SIG-M5 (cell line): Measurements from ENCODE around the gene IGFLR1.
A peak's percentile ranks its signal among the peaks of the same experiment; 100 is the strongest.
"Not testable (repeated sequence)": the region's sequence is repeated elsewhere in the genome, so short reads cannot be mapped to it uniquely, and the experiment has no call there.

Experiments used
- DNase-seq: peaks from one replicate; lab custom pipeline; 2025; lab: John Stamatoyannopoulos, UW

The IGFLR1 gene

DNA sequence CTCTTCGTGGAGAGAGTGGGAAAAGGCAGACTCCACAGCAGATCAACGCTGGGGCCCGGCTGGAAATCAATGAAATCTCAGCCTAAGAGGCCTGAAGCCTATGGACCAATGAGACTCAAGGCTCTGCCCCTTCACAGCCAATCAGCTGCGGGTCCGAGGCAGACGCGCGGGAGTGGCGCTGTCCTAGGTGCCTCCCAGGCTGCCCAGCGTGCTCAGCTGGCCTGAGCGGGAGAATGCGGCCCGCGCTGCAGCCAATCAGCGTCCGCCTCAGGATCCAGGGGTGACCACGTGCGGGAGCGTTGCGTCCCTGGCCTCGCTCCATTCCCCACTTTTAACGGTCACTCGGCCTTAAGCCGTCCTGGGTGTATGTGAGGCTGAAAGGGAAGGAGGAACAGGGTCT, 38.0 kb downstream of the IGFLR1 start, which contains the start of gene ZBTB32:
Gene ZBTB32, plus strand, starts transcription at position 341 of the 400 bp plus-strand sequence. CDS start 10,069 bp downstream, outside the sequence.
- DNase-seq = no peak

DNA sequence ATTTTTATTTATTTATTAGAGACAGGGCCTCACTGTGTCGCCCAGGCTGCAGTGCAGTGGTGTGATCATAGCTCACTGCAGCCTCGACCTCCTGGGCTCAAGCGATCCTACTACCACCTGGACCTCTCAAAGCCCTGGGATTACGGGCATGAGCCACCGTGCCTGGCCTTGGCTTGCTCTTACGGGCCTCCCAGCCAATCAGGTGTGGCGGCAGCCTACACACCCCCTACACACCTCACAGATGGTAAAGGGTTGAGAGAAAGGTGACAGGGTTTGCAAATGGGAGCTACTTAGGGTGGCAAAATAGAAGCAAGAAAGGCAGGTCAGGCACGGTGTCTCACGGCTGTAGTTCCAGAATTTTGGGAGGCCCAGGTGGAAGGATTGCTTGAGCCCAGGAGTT, 38.9 kb downstream of the IGFLR1 start:
- DNase-seq = no peak

DNA sequence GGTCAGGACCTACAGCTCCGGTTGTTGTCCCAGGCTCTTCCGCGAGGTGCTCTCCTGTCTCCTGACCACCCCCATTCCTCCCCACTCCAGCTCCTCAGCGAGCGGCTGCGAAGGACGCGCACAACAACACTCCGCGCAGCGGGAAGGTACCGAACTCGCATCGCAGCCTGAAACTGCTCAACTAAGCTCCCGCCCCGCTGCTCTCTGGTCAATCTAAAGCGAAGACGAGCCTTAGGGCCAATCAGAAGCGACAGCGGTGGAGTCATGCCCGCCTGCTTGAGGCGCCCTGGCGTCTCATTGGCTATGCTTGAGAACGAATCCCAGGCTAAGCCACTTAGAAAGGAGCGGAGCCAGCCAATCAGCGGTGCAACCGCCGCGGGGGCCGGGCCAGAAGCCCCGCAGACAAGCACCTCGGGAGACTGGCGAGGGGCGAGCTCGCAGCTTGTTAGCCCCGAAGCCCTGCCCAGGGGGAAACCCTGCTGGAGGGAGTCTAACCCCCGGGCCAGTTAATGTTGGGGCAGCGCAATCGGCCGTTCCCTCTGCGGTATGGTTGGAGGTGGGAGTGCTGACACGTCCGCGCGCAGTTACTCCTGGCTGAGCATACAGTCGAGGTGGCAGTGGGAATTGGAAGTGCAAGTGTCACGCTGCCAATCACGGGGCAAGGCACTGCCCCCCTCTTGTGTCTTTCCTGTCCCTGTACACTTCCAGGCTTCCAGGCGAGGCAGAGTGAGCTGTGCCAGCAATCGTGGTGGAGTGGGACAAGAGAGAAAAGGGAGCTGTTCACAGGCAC, 39.8 kb downstream of the IGFLR1 start:
- DNase-seq = peak; percentile 82

DNA sequence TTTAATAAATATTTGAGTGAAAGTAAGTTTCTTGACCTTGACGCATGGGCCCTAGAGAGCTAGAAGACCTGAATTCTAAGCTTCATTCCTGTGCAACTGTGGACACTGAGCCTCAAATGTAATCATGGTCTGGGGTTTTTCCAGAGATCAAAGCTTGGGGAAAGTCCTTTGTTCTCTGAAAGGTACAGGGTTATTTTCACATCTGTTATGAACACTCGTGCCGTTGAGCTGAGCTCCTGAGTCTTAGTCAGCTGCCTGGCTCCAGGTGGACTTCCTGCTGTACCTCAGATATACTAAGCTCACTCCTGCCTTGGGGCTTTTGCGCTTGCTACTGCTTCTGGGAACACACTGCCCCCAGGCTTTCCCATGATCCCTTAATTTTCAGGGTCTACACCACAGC, 45.4 kb downstream of the IGFLR1 start:
- no peak for DNase-seq

DNA sequence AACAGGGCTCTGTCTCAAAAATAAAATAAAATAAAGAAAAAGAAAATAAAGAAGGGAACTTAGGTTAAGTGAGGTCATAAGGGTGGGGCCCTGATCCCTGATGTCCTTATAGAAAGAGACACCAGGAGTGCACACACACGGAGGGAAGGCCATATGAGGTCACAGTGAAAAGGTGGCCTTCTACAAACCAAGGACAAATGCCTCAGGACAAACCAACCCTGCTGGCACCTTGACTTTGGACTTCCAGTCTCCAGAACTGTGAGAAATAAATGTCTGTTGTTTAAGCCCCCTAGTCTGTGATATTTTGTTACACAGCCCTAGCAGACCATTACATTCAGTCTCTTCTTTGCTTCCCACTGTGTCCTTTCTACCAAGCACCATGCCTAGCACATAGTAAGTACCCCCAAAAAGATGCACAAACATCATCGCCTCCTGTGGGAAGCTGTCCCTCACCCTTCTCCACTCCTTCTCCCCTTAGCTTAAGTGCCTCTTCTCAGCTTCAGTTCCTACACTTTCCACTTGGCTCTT, 46.3 kb downstream of the IGFLR1 start:
- no peak for DNase-seq

DNA sequence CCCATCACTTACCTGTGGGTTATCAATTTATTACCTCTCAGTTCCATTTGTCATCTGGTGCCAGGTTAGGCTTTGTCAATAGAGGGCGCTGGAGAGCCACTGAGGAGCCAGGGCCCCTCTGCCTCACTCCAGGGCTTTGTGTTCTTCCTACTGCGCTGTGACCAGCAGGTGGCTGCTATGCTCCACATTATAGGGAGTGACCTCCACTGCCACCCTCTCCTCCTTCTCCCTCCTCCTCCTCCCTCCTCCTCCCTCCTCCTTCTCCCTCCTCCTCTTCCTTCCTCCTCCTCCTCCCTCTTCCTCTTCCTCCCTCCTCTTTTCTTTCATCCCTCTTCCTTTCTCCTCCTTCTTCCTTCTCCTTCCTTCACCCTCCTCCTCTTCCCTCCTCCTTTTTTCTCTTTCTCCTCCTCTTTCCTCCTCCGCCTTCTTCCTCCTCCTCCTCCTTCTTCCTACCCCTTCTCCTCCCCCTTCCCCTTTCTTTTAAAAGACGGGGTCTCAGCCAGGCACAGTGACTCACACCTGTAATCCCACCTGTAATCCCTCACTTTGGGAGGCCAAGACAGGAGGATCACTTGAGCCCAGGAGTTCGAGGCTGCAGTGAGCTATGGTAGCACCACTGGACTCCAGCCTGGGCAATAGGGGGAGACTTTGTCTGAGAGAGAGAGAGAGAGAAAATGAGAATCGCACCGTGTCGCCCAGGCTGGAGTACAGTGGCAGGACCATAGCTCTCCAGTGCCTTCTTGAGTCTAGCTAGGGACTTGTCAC, 48.2 kb downstream of the IGFLR1 start:
- DNase-seq = peak; percentile 11

DNA sequence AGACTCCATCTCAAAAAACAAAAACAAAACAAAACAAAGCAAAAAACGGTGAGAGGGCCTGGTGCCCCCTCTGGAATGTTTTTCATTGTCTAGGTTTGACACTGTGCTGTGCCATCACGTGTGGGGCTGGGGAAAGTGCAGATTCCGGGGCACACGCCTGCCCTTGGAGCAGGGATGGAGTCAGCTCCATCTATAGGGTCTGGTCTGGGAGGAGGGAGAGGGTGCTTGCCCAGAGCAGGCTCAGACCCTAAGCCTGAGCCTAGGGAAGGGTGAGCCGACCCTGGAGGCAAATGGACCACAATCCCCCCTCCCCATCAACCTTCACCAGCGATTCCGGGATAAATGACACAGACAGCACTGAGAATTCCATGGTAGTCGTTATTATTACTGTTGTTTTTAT, 48.8 kb downstream of the IGFLR1 start:
- DNase-seq = no peak

DNA sequence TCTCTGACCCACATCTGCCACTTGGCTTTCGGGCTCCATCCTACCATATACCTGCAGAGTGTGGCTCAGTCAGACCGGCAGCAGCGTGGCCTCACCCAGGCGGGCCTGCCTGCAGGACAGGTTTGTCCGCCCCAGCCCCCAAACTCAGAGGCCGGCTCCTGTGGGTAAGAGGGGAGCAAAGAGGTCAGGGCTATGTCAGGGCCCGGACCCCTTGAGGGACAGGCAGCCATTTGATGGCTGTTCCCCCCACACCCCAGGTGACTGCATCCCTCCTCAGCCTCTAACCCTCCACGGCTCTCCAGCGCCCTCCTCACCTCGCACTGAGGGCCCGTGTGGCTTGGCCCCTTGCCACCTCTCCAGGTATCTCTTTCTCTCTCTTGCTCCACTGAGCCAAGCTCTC, 50.2 kb downstream of the IGFLR1 start:
- no peak for DNase-seq

DNA sequence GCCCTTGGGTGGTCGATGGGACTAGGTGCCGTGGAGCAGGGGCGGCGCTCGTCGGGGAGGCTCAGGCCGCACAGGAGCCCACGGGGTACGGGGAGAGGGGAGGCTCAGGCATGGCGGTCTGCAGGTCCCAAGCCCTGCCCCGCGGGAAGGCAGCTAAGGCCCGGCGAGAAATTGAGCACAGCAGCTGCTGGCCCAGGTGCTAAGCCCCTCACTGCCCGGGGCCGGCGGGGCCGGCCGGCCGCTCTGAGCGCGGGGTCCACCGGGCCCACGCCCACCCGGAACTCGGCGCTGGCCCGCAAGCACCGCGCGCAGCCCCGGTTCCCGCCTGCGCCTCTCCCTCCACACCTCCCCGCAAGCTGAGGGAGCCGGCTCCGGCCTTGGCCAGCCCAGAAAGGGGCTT, 51.1 kb downstream of the IGFLR1 start:
- not testable (repeated sequence) for DNase-seq

DNA sequence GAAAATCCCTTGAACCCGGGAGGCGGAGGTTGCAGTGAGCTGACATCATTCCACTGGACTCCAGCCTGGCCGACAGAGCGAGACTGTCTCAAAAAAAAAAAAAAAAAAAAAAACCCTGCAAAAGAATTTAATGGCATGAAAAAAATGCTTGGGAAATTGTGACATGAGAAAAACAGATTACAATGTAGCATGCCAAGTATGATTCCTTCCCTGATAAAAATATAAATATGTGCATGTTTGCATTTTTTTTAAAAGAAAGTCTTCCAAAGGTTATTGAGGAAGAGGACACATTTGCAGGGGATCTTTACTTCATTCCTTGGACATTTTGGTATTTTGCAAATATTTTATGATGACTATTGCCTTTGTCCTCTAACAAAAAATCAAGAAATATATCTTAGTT, 52.4 kb downstream of the IGFLR1 start:
- DNase-seq = no peak
